Activated effector memory CD4-positive, alpha-beta T cell treated with anti-CD3 and anti-CD28 coated beads, Interleukin-2, amount 50 U/mL, for 16 hours (primary cell): ENCODE data around the gene METTL24.
"Not testable (repeated sequence)": the region's sequence is repeated elsewhere in the genome, so short reads cannot be mapped to it uniquely, and the experiment has no call there.

Source experiments
- DNase-seq: peaks from one replicate; pipeline ENCODE4 v3.0.0-alpha.2; 2020

Gene METTL24

DNA sequence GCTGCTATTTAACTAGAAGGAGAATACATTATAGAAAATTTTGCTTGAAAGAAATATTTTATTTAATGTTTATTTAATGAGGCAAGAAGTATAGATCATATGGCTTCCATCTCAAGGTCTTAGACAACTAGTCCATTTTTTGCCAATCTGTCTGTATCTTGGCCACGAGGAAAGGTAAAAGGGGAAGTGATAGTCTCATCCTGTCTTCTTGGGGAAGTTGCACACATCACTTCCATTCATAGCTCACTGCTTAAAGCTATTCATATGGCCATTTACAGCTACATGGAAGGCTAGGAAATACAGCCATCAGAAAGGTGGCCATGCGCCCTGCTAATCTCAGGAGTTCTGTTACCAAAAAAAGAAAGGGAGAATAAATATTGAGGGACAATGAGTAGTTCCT is 50.8 kb downstream of the METTL24 start:
- no peak for DNase-seq

DNA sequence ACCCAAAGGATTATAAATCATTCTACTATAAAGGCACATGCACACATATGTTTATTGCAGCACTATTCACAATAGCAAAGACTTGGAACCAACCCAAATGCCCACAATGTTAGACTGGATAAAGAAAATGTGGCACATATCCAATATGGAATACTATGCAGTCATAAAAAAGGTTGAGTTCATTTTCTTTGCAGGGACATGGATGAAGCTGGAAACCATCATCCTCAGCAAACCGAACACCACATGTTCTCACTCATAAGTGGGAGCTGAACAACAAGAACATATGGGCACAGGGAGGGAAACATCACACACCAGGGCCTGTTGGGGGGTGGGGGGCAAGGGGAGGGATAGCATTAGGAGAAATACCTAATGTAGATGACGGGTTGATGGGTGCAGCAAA is 52.3 kb downstream of the METTL24 start:
- not testable (repeated sequence) for DNase-seq

DNA sequence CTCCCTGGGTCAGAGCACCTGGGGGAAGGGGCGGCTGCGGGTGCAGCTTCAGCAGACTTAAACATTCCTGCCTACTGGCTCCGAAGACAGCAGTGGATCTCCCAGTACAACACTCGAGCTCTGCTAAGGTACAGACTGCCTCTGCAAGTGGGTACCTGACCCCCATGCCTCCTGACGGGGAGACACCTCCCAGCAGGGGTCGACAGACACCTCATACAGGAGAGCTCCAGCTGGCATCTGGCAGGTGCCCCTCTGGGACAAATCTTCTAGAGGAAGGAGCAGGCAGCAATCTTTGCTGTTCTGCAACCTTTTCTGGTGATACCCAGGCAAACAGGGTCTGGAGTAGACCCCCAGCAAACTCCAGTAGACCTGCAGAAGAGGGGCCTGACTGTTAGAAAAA is 54.5 kb downstream of the METTL24 start:
- DNase-seq, result not testable (repeated sequence)

DNA sequence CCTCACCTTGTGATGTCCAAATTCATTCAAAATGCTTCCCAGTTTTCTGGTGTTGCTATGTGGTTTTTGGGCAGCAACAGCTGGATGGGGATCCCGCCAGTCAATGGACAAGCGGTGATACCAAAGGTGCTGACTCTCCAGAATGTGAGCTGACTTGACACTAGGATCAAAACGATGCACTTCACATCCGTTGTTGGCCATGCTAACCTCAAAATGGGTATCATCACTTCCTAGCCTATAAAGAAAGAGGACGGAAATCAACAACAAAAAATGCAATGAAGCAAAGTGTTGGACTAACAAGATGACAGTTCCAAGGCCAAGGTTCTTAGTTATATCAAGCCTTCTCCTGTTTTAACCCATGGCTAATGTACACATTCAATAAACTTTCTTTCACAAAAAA is 59.2 kb downstream of the METTL24 start:
- no peak for DNase-seq

DNA sequence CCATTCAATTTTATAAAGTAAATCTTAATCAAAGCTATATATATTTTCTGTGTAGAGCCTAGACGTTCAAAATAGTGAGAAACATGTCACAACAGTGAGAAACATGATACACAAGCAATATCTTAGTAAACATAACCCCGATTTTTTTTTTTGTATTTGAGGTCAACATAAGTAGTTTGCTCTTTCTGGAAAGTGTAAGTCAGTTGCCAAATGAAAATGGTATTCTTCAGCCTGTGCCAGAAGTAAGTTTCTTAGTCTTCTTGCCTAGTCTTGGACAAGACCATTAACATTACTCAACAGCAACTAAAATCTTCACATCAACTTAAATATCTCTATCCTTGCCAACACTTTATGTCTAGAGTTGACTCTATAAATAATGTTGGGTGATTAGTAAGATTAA is 59.7 kb downstream of the METTL24 start:
- DNase-seq, result no peak

DNA sequence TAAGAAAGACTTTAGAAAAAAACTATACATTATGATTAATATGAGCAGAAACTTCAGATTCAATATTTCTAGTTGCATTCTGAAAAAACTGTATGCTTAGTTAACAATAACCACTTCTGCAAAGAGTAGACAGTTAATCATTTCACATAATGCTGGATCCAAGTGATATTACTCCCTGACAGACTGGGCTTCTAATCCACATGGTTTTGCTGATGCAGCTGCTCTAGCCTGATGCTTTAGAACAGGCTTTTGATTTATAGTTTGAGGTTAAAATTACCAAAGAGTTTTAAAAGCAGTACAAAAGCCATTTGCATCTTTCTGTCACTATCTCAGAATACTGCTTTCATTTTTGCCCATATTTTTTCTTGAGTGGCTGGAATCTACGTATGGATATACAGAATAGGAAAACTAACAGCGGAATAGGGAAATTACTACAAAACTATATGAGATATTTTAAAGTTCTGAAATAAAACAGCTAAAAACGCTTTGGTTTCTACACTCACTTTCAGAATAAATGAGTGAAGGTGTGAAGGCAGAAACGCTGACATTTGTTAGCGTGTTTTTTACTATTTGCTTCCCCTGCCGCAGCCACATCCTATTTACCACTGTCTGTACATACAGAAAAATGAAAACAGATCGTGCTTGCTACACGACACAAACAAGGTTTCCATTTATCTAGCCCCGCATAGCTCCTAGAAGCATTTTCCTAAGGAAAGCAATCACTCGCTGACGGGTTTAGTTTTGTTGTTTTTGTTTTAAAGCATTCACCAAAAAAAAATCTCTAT is 61.7 kb downstream of the METTL24 start:
- no peak for DNase-seq

DNA sequence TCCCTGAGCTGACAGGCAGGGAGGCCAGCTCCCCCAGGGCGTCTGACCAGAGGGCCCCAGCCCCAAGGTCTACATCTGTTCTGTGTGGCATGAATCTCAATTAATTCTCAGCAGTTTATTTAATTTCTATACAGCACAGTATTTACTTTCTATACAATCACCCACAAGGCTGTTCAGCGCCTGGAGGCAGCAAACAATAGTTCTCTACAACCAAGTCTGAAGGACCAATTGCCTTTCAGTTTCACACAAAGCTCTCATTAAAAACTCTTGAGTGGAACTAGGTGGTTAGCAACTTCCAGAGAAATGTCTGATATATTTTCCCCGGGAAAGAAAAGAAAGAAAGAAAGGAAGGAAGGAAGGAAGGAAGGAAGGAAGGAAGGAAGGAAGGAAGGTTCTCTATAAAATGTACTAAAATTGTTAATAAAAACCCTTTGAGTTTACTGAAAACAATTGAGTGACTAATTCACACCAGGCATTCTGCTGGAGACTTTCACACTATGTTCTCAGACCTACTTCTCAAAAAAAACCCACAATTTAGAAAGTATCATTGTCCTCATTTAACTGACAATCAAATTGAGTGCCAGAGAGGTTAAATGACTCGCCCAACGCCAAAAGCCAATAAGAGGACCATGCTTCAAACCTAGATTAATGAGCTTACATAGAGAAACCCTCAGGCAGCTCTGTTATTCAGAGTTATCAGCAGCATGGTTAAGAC is 62.5 kb downstream of the METTL24 start:
- DNase-seq, result no peak

DNA sequence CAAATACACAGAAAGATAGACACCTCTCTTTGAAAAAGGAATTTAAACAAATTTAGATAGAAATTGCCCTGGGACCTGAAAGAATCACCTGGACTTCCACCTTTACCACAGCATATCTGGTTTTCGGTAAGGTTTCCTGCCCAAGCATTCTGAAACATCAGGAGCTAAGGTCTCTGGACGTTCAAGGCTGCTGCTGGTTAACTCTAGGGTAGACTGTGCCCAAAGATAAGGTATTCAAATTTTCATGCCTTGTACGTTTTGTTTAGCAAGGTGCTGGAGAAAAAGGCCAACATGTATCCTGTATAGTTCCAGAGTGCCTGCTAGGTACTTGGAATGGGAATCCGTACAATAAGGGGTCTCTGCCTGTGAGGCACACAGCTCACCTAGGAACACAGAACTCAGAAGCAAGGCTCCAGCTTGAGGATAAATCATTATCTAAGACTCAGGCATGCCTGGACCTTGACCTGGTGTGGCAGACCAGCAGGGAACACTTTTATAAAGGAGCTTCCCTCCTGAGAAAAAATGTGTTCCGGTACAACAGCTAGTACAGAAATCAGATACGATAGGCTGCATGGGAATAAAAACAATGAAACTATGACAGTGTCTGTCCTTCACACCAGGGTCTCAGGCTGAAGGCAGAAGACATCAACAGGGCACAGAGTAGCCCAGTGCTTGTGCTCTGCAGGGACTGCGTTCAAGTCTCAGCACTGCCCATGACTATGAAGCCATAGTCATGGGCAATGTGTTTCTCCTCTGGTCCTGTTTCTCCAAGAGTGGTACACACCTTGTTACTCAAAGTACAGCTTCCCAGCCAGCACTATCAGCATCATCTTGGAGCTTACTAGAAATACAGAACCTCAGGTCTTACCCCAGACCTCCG is 70.4 kb downstream of the METTL24 start:
- no peak for DNase-seq

DNA sequence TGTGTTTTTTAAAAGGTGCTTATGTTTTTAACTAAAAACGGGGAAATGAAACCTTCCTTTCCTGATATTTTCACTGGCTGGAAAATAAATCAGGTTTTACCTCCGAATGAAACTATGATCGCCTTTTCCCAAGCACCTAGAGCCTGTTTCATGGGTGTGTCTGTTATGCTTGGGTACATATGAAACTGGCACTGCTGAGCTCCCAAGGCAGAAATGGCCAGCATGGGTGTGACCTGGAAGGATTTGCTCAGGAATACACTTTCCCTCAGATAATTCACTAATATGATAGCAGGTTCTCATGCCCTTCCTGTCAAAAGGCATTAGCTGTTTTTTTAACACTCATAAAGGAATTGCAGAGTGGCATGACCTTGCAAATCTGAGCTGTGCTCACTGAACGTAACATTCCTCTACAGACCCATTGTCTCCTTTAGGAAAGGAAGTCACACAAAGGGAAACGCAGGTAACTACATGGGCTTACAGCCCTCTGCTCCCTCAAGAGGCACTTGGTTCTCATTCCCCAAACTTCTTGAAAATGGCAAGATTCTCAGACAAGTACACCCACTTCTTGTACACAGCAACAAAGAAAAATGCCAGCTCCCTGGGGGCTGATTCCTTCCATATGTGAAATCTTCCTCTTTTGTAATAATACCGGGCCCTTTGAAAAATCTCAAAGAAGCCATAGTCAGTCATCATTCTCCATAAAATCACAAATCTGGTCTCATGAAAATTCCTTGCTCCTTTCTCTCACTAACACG is 72.7 kb downstream of the METTL24 start:
- no peak for DNase-seq

DNA sequence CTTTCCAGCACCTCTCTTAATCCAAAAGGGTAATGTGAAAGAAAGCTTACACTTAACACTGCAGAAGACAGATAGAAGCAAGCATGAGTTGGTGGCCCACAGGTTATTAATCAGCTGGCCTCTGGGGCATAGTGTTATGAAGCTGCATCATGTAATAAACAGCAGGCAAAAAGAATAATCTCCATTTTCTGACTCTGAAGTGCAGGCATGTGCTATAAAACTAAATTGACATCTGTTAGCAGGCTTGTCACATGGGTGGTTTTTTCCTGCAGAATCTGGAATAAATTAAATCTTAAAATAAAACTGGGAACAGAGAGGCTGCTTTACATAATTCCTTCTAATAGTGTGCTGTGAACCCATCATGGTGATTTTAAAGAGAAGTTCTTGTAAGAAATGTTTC is 73.3 kb downstream of the METTL24 start:
- DNase-seq, result no peak

DNA sequence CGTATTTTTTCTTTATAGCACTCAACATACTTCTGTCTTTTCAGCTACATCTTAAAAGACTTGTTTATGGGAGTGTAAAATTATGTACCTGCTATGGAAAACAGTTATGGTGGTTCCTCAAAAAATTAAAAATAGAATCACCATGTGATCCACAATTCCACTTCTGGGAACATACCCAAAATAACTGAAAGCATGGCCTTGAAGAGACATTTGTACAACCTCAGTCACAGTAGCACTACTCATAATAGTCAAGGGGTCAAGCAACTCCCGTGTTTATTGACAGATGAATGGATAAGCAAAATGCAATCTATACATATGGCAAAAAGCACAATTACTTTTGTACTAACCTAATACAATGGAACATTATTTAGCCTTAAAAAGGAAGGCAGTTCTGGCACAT is 74.5 kb downstream of the METTL24 start:
- no peak for DNase-seq

DNA sequence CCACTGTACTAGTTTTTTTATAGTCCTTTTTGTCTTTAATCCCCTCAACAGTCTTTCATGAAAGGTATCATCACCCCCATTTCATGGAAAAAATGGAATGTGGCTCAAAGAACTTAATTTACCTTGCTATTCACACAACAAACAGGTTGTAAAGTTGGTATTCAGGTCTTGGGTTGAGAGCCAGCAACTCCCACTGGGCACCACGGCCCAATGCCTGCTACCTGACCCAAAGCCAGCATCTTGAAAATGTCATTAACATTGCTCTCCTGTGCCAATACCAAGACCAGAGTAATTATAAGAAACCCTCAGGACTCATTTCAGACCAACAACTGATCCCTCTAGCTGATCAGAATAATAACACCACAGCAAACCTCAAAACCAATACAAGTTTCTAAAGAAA is 75.7 kb downstream of the METTL24 start:
- DNase-seq, result no peak

DNA sequence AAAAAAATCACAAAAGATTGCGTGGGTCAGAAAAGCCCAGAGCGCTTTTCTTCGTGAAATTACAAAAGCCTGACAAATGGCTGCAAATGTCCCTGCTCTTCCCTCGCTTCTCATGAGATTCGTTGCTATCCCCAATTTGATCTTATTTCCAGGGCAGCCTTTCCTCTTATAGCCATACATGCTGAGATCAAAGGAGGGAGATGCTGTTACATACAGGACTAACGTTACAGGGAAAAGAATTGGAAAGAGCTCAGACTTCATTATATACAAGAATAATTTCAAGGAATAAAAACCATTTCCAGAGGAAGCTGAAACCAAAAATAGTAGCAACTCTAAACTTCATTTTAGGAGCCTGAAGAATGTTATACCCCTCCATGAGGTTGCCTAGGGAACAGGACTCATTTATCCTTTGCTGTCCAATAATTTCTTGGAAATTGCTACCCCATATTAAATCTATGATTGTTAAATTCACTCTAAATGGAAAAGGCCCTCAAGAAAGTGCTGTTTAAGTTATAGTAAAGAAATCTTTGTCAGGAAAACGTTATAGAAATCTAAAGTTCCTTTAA is 81.0 kb downstream of the METTL24 start:
- DNase-seq, result no peak

DNA sequence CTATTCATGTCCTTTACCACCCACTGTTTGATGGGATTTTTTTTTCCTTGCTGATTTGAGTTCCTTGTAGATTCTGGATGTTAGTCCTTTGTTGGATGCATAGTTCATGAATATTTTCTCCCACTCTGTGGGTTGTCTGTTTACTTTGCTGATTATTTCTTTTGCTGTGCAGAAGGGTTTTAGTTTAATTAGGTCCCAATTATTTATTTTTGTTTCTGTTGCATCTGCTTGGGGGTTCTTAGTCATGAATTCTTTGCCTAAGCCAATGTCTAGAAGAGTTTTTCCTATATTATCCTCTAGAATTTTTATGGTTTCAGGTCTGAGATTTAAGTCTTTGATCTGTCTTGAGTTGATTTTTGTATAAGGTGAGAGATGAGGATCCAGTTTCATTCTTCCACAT is 85.4 kb downstream of the METTL24 start:
- DNase-seq, result not testable (repeated sequence)

DNA sequence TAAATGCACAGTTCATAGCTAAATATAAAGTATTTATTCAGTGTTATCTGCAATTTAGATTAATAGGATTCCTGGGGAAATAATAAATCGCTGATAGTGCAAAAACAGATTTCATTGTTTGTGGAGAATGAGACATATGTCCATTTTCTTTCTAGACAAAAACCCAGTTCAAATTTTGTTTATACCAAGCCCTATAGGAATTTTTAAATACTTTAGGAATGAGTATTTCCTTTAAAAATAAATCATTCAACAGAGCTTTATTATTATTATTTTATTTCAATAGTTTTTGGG is 86.5 kb downstream of the METTL24 start:
- no peak for DNase-seq

DNA sequence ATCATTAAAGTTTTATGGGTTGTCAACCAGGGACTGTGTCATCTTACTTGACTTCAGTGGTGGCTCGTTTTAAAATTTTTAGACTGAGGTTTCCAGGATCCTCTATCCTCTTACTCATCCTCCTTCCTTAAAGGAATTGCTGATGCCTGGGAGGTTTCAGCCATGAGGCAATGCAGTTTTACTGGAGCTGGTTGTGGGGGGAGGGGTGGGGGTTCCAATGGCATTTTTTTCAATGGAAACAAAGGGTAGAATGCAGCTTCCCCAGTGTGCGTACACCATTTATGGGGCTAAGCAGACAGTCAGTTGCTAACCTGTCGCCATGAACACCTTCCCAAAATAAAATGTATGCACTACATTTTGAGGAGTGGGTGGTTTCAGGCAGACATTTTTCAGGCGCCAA is 88.0 kb downstream of the METTL24 start:
- DNase-seq, result no peak

DNA sequence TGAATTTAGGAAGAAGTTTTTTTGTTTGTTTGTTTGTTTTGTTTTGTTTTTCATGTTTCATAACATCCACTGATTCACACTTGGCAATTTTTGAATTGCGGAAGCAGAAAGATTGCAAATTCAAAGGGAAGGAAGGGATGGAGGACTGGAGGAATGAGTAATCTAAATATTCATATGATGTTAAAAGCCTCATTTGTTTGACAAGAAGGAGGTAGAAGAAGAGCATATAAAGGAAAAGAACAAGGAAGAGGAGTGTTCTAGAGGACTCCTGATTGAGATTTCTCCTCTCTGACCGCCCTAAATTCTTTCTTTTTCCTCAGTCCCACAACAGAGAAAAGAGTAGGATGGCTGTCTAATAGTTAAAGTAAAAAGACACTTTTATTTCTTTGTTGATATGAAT is 88.5 kb downstream of the METTL24 start:
- DNase-seq, result no peak

DNA sequence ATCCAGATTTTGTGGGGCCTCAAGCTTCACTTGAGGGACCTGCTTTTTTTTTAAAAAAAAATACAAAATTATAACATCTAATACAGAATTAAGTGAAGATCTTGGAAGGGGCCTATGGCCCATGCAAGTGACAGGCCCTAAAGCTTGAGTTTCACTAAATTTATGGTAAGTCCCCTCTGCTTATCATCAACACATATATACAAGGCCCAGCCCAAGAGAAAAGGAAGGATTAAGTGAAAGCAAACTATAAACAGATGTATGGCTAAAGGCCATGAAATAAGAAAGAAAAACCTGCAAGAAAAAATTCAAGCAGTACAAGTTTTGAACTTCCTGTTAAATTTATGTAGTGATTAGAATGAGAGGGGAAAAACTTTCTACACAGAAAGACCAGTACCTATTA is 91.2 kb downstream of the METTL24 start:
- DNase-seq, result no peak

DNA sequence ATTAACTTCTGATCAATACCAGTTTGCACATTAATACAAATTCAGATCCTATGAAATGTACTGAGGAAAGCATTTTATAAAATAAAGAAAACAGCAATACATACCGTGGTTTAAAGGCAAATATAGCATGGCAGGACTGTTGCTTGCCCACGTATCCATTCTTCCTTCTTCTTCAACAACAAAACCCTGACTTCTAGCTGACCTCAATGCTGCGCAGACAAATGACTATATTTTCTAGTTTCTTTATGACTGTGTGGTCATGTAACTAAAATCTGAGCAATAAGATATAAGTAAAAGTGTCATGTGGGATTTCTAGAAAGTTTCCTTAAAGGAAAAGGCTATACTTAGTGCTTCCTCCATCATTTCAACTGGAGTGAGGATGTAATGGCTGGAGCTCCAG is 92.9 kb downstream of the METTL24 start:
- no peak for DNase-seq

DNA sequence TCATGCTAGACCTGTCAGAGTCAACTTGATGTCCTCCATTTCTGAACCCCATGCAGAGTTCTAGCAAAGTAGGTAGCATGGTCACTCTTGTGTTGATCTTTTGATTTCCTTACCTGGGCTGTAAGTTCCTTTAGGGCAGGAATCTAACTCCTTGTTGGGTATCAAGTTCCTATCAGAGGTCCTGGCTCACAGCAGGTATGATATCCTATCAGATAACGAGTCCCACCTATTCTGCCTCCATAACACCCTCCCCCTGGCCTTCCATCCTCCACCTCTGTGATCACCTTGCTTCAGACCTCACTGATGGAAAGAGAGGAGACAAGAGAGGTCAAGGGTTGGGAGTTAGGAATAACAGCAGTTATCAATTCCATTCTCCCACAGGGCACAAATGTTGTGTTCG is 101.8 kb downstream of the METTL24 start:
- DNase-seq, result no peak

DNA sequence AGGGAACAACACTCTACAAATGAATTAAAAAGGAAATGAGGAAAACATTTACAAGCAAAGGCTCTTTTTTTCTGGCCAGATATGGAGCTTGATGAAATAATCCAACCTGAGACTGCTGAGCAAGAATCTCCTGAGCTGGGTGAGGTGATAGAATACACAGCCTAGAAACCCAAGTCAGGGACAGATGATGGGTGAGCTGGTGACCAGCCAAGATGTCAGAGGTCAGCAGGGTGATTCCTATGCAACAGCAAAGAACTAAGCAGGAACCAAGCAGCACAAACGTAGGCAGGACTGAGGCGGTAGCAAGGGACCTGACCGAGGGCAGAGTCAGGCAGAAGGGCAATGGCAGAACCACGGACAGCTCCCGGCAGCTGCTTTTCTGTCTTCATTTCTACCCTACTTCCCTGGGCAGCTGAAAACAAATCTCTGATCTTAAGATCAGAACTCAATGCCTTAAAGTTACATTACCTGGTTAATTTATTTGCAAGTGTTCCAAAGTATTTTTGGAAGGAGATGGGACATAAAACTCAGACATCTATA is 102.9 kb downstream of the METTL24 start:
- DNase-seq, result no peak

DNA sequence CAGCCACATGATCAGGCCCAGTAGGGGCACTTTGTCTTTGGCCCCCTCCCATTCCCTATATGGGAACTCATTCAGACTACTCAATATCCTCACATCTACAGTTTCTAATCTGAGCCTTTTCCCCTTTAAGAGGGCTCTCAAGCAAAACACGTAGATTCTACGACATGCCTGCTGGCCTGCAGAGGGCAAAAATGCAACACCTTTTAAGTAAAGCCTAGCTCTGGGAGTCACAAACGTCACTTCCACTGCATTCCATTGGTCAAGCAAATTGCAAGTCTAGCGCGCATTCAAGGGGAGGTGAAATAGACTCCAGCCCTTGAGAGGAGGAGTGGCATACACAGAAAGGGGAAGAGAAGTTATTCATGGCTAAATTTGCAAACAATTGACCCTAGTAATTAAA is 107.3 kb downstream of the METTL24 start:
- no peak for DNase-seq

DNA sequence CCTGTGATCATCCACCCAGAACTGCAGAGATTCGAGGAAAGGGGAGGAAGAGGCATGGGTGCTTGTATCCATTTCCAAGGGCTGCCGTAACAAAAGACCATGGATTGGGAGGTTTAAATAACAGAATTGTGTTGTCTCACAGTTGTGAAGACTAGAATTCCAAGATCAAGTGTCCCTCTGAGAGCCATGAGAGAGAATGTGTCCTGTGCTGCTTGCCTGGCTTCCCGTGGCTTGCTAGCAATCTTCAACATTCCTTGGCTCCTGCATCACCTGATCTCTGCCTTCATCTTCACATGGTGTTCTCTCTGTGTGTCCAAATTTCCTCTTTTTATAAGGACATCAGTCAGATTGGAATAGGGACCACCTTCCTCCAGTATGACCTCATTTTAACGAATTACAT is 108.1 kb downstream of the METTL24 start:
- DNase-seq, result no peak
